GM21619 (cell line): ENCODE measurements around the gene PALM2AKAP2.
A peak's percentile ranks its signal among the peaks of the same experiment; 100 is the strongest.
"Not testable (repeated sequence)": the region's sequence is repeated elsewhere in the genome, so short reads cannot be mapped to it uniquely, and the experiment has no call there.

ENCODE experiments used
- ATAC-seq: cut with Tn5 transposase; IDR thresholded peaks from one replicate; pipeline ENCODE4 v1.9.1; 2021; ENCODE audit not compliant: unreplicated experiment

The PALM2AKAP2 gene

DNA sequence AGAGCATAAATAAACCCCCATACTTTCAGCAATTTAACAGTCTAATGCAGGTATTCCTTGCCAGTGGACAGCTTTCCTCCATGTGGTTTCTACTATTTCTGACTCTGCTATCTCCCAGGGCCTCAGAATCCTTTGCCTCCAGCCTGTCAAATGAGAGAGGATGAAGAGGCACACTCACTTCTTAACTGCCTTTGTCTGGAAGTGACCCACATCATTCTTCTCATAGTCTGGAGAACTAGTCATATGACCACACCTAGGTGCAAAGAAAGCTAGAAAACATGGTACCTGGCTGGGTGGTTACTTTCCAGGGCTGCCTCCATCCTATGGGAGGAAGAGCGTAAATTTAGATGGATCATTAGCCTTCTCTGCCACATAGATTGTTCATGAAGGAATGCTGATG is 22.5 kb downstream of the PALM2AKAP2 start:
- no peak for ATAC-seq

DNA sequence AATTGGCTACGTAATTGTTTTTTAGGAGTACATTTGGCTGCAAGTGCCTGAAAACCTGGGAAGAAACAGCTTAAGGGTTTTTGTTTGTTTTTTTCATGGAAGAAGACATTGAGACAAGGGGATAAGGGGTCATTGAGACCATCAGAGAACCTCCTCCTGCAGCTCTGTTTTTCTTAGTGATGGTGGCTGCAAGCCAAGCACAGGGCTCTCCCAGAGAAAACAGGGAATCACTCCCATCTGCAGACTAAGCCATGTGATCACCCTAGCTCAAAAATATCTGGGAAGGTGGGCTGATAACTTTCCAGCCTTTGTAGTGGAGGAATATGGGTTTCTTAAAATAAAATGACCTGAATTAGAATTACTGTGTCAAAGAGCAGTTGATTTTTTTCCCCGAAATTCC is 25.1 kb downstream of the PALM2AKAP2 start:
- ATAC-seq, result no peak

DNA sequence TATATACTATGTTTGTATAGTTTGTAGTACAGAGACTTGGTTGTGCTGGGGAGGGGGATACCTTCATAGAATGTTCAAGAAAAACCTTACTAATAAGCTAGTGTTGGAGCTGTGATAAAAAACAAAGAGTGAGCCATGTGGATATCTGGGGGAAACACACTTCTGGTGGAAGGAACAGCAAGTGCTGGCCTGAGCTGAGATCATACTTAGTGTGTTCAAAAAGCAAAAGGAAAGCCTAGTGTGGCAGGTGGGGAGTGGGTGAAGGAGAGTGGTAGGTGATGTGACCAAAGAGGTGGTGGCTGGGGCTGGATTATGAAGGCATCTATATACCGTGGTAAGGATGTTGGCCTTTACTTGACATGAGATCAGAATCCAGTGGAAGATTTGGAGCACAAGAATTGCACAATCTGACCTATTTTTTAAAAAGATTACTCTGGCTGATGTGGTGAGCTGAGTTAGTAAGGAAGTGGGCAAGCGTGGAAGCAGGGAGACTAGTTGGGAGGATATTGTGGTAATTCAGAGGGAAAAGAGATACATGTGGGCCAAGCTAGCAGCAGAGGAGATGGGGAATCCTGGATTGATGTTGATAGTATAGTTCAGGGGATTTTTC is 26.6 kb downstream of the PALM2AKAP2 start:
- ATAC-seq, result no peak

DNA sequence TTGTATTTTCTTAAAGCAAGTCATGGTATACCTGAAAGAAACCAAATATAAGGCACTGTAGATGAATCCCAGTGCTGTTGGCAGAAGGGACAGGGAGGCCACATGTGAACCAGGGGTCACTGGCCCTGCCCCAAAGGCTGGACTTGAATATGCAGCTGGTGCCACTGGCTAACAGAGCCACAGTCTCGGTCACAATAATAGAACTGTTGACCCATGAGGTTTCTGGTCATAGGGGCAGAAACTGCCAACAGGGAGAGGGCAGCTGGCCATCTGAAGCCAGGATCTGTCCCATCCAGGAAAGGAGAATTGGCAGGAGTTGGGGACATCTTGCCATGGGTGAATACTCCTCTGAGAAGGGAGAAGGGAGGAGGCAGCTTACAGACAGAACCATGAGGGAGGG is 31.9 kb downstream of the PALM2AKAP2 start:
- no peak for ATAC-seq

DNA sequence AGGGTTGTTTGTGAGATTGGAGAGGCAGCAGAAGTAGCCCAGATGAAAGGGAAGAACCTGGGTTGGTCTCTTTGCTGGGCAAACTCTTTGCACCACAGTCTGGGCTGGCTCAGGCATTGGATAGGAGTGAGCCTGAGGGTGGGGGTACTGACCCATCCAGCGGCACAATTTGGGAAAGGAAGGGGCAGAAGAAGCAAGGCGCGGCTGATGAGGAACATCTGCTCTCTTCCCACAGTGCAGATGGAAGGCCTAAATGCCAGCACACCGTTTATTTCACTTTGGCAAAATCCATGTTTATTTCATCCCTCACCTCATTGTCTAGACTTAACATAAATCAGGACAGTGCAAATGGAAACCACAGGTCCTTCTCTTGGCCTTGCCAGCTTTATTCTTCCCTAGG is 32.3 kb downstream of the PALM2AKAP2 start:
- ATAC-seq, result no peak

DNA sequence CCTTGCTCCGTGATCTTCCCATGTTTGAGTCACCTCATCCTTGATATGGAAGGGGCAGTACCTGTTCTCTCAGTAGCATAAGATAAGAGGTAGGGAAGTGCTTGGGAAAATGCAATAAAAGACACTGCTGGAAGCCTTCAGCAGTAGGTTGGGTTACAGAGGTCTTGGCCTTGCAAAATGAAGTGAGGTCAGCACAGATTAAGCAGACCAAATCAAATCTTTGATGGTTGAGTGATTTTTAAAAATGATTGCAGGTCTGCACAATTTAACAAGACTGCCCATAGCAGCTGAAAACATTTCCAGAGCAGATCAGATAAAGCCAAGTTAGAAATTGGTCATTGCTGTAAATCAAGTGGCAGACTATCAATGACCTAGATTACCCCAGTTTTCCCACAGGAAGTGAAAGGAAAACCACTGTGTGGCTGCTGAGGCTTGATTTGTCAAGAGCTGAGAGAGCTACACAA is 32.9 kb downstream of the PALM2AKAP2 start:
- ATAC-seq, result no peak

DNA sequence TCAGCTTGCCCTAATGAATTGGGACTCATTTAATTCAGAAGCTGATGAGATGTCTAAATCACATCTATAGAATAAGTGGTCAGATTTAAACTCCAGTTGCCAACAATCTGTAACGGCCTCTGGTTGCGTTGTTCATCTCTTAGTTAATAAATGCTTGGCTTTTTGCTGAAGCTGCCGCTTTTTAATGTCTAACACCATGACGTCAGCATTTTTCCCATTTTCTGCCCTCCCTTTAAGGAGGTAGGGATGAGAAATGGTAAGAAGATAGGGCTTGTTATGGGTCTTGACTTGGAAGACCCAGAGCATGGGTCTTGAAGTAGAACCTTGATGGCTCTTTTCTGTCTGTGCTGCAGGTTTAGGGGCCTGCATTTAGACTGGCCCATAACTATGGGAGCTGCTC is 33.3 kb downstream of the PALM2AKAP2 start:
- no peak for ATAC-seq

DNA sequence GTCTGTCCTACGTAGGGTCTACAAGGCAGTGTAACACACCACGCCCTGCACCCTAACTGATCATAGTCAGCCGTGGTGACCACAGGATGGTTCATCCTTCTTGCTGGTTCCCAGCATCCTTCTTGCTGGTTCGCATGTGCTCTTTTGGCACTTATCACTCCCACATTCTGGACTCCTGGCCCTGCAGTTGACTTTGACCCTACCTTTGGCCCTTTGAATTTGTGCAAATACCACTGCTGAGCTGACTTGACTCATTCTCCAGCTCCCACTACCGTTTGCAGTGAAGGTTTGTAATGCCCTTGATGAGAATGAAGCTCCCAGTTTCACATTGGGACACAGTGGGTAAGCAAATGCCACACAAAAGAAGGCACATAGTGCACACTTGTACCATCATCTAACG is 33.8 kb downstream of the PALM2AKAP2 start:
- no peak for ATAC-seq

DNA sequence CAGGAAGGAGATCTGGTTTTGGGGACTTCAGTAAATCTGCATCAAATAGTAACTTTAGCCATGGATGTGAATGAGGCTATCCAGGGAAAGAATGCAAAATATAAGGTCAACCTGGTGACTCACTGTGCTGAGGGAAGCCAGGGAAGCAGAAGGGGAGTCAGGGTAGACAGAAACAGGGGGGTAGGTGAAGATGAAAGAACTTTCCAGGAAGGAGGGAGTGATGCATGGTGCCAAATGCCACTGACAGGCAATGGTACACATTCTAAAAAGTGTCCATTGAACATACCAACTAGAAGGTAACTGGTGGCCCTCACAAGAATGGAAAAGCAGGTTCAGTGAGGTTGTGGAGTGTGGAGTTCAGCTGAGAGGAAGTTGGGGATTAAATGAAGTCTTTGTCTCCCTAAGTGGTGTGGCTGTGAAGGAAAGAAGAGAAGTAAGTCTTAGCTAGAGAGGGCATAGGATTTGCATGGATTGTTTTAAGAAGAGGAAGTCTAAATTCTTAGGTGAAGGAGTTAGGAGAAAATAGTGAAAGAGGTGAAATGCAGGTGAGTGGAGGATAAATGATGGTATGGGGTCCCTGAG is 35.5 kb downstream of the PALM2AKAP2 start:
- ATAC-seq, result no peak

DNA sequence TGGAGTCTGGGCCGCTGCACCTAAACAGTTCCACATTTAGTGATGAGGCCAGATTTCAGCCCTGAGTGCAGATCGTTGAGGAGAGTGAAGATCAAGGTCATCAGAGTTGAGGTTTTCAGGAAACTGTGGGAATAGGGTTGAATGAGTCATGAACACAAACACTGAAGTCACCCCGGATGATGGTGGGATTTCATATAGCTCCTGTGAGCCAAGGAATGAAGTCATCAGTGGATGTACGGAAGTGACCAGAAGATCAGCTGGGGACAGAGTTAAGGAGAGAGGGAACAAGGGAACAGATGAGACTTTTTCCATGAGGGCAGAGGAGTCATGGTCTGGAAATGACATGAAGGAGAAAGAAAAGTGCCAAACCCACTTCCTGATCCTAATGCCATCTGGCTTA is 36.5 kb downstream of the PALM2AKAP2 start:
- no peak for ATAC-seq

DNA sequence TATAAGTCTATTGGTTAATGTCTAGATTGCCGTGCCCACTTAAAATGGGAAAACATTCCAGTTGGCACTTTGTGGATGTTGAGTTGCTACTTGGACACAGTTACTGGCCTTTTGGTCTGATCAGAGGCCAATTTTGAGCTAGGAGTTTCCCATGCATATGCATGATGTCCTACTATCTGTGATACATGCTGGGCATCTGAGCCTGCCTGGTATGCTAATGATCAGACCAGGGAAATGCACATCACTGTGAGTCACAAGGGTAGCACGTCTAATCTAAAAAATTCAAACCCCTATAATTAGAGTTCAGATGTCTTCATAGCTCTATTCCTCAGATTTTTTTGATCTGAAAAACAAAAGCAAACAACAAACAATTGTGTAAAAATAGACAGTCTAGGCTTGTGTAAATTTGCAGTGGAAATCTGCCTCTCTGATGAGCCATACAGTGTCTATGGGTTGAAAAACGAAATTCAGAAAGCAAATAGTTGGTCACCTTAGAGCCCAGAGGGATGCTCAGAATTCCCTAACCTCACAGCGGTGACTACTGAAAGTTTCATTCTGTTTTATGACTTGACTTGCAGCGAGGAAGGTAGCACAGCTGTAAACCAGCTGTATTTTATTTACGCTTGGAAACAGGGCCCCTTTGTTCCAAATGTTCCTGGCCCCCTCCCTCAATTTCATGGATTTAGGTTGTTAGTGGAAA is 37.3 kb downstream of the PALM2AKAP2 start:
- no peak for ATAC-seq

DNA sequence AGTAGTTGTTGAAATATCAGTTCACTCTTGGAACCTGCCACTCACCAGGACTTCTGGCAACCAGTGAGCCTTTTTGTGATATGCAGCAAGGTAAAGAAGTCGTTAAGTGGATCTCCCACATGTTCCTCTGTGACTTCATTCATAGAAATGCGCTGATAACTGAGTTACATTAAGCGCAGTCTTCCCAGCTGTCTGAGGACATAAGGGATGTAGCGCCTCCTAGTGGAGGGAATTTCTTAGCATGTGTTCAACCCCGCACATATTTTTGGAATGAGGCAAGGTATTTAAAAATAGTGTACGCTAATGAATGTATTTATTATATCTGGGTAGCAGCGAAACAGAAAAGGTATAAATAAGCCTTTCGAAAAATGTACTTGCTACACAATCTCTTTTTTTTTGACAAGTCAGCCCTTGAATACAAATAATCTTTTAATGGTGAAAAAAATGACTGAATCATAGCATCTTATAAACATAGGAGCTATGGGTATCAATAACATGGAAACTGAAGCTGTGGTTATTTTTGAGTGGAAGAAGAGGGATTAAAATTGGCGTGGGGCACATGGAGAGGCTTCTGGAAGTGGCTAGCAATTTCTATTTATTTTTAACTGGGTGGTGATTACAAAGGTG is 38.0 kb downstream of the PALM2AKAP2 start:
- peak; percentile 71 for ATAC-seq

DNA sequence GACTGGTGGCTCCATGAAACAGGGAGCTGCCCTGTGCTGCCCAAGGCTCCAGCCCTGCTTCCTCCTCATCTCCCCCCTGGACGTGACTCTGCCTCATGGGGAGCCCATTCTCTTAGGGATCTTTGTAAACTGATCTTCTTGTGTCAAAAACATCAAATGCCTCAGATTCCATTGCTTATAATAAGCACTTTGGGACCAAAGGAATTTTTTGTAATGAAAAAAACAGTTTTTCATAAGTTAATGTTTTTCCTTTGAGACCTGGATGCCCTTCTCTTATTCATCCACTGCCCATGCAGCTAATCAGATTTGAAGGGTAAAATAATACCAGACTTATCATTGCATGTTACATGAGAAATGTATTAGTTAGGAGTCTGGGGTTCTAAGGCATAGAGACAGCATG is 41.7 kb downstream of the PALM2AKAP2 start:
- ATAC-seq, result no peak

DNA sequence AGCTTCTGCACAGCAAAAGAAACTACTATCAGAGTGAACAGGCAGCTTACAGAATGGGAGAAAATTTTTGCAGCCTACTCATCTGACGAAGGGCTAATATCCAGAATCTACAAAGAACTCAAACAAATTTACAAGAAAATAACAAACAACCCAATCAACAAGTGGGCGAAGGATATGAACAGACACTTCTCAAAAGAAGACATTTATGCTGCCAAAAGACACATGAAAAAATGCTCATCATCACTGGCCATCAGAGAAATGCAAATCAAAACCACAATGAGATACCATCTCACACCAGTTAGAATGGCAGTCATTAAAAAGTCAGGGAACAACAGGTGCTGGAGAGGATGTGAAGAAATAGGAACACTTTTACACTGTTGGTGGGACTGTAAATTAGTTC is 45.4 kb downstream of the PALM2AKAP2 start:
- not testable (repeated sequence) for ATAC-seq

DNA sequence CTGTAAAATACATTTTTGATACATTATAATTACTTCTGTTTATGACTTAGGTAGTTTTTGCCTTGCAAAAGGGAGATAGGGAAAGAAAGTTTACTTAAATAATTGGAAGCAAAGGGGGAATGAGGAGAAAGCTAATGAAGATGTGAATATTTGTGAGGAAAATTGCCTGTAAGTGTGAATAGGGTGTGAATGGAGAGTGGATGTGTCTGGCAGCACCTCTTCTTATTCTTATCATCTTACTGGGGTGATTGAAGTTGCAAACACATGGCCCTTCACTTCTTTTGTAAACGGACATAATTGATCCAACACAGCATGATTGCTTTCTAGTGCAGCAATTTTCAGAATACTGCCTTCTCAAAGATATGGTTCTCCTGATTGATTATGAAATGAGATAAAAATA is 46.6 kb downstream of the PALM2AKAP2 start:
- no peak for ATAC-seq

DNA sequence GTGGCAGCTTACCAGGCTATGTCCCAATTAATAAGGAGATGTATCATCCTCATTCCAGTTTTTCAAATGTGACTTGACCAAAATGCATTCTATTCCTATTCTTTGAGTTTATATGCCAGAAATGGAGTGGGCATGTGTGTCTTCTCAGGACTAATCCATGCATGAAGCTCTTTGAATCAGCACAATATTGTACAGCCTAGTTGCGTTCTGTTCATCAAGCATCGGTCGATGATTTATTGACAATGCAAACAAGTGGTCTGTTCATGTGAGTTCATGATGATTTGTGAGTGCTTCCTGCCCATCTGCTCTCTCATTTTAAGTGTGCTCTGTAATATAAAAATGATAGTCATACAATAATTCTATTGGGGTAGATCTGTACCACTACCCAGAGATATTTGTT is 48.3 kb downstream of the PALM2AKAP2 start:
- no peak for ATAC-seq
